GM19023 (cell line): ENCODE measurements around the gene TMEM150A.
"Not testable (repeated sequence)": the region's sequence is repeated elsewhere in the genome, so short reads cannot be mapped to it uniquely, and the experiment has no call there.

ENCODE experiments used
- ATAC-seq: cut with Tn5 transposase; IDR thresholded peaks from one replicate; pipeline ENCODE4 v1.9.1; 2021; ENCODE audit warnings: mild to moderate bottlenecking, moderate library complexity; ENCODE audit not compliant: unreplicated experiment

TMEM150A gene

DNA sequence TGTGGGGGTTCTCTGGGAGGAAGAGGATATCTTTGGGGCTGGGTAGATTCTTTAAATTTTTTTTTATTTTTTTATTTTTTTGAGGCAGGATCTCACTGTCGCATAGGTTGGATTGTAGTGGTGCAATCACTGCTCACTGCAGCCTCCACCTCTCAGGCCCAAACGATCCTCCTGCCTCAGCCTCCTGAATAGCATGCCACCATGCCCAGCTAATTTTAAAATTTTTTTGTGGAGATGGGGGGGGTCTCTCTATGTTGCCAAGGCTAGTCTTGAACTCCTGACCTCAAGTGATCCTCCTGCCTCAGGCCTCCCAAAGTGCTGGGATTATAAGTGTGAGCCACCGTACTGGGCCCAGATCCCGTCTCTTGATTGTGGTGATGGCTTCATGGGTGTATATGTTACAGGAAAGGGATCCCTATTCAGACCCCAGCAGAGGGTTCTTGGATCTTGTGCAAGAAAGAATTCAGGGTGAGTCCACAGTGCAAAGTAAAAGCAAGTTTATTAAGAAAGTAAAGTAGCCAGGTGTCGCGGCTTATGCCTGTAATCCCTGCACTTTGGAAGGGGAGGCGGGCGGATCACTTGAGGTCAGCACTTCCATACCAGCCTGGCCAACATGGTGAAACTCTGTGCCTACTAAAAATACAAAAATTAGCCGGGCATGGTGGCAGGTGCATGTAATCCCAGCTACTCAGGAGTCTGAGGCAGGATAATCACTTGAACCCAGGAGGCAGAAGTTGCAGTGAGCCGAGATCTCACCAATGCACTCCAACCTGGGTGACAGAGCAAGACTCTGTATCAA is 11.4 kb upstream of the TMEM150A start:
- no peak for ATAC-seq

DNA sequence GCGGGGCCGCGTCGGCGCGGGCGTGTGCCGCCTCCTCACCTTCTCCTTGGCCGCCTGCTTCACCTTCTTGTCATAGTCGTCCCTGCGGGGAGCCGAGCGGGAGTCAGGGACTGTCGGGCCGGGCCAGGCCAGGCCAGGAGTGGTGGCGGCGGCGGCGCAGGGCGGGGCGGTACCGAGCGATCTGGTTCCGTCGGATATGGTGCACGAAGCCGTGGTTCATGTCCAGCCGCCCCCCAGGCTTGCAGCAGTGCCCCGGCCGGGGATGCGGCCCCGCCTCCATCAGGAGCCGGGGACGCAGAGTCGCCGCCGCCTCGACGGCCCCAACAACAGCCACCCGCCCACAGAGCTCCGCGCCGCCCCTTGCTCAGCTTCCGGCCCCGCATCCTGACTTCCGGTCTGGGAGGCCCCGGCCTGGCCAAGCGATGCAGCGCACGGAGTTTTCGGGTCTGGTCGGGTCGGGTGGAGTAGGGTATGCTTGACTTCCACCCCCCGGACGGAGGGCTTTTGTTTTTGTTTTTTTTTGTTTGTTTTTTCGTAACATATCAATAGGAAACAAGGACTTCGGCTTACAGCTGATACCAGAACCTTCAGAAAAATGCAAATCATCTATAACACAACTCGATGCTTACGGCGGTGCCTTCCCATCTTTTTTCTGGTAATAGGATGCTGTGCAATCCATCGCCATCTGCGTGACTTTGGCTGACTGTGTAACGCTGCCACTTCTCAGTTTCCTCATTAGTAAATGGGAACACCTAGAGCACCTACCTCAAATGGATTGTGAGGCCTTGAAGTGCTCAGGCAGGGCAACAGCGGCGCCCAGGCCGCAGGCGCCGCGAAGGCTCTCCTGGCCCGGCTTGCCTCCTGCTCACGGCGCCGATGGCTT is 9.4 kb upstream of the TMEM150A start, which contains the start of gene C2orf68:
TSS of gene C2orf68 (minus strand) at position 362 of the 883 bp plus-strand sequence. CDS start at position 280, 82 bp downstream.
- ATAC-seq: peak; percentile 77

DNA sequence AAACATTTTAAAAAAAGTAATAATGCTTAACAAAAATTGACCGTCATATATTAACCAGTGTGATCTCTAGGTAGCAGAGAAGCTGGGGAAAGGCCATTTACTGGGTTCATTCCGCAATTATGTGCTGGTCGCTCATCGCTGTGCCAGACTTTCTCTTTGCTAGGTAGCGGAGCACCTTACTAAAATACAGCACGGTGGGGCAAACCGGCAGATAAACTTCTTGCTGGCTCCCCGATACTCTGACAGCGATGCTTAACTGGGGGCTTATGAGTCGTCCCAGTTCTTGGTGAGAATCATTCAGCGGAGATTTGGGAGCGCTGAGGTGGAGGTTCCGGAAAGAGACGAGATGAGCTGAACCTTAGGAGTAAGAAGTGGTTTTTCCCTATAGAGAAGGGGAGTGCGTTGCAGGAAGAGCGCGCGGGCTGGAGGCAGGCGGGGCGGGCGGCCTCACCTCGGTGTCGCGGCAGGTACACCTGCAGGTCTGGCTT is 8.8 kb upstream of the TMEM150A start:
- no peak for ATAC-seq

DNA sequence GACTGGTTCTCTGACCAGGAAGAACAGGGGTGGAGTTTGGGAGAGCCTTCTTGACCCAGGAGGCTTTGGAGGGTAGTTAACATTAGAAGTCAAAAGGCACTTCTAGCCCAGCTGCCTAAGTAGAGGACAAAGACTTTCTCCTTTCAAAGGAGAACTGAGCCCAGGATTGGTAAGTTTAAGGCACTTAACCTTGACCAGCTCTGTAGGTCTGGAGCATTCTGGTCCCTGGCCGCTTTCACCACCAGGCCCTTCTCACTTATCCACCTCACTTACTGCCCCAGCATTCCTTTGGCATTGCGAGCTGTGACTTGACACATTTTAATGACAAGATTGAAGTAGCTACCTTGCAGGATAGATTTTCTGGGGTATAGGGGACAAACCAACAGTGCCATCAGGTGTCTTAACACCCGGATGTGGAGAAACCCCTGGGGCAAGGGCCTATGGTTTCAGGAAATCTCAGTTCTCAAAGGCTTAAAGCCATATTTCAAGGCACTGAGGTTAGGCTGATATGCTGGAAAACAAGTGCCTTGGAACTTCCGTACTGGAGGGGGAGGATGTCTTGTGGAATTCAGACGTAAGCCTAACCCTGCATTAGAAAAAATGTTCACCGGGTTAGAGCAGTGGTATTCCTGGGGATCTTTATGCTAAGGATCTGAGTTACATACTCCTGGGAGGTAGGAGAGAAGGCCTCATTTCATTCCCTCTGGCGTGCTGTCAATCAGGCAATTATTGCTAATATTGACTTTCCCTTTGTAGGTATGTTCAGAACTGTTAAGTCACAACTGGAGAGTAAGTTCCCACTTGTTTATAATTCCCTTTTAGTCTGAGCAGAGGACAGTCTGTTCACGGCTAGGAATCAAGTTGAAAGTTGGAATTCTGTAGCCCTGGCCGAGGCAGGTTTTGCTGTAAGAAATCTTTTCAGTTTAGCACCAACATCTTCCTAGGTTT is 5.0 kb upstream of the TMEM150A start:
- no peak for ATAC-seq

DNA sequence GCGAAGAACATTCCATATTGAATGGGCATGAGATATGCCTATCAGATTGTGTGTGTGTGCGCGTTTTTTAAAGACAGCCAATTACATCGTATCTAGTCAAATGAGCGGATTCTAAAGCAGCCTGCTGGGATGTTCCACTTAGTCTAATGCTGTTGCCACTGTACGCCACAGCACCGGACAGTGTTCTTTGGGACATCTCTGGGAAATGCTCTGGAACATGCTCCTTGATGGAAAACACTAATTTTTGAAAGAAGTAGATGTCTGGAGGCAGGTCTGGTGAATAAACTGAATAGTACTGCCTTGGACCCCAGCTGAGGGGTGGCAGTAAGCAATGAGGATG is 3.6 kb upstream of the TMEM150A start:
- no peak for ATAC-seq

DNA sequence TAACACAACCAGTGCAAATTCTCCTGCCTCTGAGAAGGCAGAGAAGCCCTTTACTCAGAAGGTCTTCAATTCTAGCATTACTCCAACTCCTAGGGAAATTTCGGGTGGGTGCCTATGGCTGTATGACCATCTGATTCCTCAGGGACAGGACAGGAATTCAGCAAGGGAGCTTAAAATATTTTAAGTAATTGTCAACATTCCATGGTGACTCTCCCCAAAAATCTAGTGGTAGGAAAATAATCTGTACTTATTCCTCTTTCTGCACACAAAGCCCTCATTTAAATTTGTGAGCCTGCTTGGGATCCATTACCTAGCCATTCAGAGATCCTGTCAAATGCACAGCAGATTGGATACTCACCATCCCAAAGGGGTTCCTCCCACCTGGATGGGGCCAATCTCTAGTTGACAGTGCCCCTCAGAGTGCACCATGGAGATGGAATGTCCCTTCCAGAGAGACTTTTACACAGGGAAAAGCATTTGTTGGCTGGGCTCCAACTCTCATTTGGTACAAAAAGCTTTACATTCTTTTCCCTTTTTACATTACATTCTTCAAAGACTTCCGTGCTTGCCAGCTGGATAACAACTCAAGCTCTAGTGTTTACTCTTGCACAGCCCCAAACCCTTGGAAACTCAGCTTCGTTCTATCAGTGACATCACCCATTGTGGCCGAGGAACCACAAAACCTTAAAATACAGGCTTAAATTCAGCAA is 3.1 kb upstream of the TMEM150A start:
- no peak for ATAC-seq

DNA sequence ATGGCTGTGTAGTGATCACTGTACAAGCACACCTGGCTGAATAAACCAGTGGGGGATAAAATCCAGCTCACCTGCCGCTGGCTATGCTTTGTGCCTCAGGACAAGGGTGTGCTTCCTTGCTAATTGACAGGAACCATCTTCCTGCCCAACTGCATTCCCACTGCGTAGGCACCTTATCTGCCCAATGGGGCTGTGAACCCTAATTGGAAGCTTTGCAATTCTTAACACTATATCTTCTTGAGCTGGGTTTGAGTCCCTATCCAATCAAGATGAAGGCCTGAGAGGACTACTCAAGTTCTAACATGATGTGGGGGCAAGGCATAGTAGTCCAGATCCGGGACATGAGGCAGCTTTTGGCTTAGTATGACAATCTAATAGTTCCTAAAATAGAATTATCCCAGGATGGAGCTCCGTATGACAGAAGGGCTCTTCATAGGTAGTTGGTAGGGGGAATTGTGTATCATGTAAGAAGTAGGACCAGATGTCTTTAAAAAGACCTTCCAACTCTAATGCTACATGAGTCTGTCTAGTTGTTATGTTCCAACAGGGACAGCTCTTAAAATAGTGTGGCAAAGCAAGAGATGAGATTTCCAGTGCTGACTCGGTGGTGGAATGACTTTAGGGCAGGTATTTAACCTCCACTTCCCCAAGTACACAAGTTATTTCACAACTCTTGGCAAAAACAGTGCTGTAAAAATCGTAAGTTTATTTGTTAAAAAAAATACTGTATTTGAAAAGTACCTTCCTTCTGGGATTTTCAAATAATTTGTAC is 2.3 kb upstream of the TMEM150A start:
- ATAC-seq: no peak

DNA sequence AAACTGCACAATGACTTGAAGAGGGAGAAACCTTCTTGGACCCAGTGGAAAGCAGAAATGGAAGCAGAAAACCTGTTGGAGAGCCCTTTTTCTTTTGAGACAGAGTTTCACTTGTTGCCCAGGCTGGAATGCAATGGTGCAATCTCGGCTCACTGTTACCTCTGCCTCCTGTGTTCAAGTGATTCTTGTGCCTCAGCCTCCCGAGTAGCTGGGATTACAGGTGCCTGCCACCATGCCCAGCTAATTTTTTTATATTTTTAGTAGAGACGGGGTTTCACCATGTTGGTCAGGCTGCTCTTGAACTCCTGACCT is 1.6 kb upstream of the TMEM150A start:
- not testable (repeated sequence) for ATAC-seq

DNA sequence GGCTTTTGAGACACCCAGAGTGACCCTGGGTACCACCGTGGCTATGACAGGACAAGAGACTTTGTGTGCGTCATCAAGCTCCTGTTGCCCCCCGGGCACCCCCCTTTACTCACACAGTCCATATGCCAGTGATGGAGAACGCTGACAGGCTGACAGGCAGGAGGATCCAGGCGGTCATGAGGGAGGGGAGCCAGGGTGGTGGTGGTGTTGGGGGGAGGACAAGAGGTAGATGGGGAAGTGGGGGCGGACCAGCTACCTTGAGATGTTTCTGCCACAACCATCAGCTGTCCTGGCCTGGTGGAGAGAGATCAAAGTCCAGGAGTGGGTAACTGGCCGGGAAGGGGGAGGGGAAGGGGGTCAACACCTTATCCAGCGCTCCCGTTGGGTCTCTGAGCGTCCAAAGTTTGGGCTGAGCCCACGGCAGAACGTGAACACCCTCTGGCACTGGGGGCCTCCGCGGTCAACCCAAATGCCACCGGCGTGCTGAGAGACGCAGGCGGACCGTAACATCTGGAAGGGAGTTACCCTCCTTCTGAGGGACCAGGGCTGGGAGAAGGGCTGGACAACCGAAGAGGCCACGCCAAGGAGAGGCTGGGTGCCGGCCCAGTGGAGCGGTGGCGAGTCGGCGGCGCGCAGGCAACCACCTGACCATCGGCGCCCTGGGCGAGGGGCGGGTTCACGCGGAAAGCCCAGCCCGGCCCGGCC is 575 bp downstream of the TMEM150A start:
- ATAC-seq: peak; percentile 54

DNA sequence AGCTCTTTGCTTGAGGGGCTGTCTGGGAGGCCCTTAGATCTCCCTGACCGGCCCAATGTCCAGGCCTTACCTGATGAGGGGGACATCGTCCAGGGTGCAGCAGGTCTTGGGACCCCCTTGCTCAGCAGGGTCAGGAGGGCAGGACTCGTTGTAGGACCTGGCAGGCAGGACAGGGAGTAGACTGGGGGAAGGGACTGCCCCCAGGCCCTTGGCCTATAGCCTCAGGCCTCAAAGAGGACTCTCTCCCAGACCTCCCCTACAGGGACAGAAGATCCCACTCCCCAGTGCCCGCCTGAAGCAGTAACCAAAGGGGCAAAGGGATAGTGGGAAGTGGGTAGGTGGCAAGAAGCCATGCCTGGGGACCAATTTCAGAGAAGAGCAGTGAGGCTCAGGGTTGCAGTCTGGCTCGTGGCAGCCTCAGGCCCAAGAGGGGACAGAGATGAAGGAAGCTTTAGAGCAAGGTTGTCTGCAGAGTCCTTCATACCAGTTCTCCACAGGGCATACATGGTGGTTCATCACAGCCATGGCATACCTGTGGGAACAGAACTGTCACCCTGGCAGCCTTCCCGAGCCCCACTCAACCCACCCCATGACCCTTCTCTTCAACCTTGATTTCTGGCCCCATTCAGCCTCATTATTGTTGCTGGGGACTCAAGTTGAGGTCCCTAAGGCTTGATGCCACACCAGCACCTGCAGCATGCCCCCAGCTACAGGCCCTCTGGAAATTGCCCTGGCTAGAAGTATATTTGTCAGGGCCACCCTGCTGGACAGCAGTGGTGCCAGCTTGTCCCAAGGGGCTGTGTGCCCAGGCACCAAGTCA is 1.3 kb downstream of the TMEM150A start:
- ATAC-seq: no peak

DNA sequence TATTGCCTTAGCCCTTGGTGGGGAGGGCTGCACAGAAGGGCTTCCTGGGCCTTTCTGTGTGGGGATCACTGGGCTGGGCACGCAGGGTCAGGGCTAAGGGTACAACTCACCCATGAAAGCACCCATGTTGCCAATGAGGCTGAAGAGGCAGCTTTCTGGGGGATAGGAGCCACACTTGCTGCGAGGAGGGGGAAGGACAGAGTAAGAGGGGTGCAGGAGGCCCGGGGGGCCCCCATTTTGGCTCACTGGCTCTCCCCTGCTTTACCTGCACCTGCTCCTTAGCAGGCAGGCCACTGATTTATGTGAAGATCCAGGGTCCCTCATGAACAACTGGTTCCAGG is 2.3 kb downstream of the TMEM150A start:
- no peak for ATAC-seq

DNA sequence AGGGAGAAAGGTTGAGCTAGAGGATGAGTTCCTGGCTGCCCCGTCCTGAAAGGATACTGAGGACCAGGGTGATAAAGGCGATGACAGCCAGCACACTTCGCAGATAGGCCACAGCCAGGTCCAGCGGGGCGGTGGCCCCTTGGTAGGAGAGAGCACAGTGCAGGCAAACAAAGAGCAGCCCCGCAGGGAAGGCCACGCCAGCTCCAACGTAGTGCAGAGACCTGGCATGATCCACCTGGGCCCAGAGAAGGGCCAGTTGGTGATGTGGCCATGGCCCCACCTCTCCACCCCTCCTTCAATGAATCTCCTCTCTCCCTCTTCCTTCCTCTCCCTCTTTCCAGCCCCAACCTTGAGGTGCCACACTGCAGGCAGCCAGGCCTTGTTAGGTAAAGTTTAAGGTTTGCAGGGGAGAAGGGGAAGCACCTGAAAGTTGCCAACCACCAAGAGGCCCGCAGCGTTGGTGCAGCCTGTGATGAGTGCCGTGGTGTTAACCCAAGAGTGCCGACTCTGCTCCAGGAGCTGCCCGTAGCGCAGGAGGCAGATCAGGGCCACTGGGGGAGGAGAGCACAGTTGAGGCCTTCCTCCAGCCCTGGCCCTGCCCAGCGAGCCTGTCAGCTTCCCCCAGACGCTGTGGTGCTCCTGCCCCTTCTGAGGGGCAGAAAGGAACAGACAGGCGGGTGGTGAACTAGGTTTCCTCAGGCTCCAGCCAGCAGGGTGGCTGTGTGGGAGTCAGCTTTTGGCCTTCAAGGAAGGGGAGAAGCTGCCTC is 2.8 kb downstream of the TMEM150A start:
- ATAC-seq: no peak

DNA sequence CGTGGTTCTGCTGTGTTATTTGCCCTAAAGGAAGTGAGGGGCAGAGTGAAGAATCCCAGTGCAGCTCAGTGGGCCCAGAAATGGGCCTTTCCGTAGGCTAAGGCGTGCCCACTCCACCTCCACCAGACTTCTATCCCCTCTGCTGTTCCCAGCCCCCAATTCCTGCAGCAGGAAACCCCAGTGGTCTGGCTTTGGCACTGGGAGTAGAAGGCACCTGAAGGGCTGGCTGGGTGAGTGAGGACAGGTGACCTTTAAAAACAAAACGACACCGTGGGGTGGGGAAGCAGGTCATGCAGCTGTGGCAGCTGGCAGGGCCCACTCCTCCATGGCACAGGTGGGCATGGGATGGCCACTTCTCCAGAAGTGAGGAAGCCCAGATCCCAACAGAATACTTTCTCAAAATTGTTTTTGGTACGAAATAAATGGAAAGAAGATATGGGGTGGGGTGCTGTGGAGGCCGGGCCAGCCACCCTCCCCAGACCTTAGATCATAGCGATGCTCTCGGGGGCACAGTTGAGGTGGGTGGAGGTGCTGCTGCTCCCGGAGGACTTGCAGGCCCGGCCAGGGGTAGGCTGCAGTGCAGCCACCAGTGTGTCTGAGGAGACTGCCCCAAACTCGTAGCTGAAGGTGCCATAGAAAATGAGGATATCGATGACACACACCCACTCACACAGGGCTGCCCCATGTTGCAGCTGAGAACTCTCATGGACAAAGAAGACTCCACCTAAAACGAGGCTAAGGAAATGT is 3.7 kb downstream of the TMEM150A start:
- ATAC-seq: no peak

DNA sequence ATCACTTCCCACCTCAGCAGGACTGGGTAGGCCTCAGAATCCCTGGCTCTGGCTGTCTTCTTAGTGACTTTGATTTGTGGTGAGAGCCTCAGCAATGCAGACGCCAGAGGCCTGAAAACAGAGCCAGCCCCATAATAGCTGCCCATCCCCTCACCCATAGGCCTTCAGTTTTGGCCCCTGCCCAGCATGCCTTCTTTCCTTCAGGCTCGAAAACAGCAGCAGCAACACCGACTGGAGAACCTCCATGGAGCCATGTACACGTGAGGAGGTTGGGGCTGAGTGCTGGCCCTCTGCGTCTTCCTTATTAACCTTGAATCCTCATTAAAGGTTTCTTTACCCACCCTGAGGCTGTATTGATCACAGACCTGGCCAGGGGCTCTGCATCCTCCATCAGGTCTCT is 5.3 kb downstream of the TMEM150A start:
- no peak for ATAC-seq

DNA sequence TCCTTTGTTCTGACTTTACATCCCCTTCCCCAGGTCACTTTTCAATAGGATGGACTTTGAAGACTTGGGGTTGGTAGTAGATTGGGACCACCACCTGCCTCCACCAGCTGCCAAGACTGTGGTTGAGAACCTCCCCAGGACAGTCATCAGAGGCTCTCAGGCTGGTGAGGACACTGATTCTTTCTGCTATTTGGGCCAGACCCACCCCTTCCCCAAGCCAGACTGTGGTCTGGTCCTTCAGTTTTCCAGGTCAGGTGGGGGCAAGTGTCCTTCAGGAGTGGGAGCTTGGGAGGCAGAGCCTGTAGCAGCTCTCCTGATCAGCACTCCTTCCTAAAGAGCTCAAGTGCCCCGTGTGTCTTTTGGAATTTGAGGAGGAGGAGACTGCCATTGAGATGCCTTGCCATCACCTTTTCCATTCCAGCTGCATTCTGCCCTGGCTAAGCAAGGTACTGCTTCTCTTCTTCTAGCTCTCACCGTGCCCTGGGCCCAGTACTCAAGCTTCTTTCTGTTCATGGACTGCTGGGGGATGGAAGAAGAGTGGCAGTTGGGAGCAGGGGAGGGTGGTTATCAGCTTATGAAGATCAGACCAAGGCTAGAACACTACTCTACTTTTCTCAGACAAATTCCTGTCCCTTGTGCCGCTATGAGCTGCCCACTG is 5.9 kb downstream of the TMEM150A start:
- no peak for ATAC-seq

DNA sequence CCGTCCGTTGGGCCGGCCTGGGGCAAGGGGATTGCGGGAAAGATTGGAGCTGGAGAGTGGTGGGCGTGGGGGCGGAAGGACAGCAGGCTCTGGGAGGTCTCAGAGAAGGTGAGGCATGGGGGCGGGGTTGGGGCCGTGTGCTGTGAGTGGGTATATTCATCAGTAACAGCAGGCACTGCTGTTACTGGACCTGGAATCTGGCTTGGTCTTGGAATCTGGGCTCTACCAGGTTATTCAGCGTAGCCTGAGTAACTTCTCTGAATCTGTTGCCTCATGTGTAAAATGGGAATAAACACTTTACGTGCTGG is 6.5 kb downstream of the TMEM150A start:
- ATAC-seq: peak; percentile 8
